HG02763 (cell line): ENCODE results near the gene SLC22A2.

Experiments
- ATAC-seq: cut with Tn5 transposase; IDR thresholded peaks from one replicate; pipeline ENCODE4 v1.9.1; 2021; ENCODE audit warnings: mild to moderate bottlenecking, moderate library complexity; ENCODE audit not compliant: unreplicated experiment

The SLC22A2 gene

GRCh38 chr6:160172704-160173103 lies 85.9 kb downstream of the SLC22A2 start:
- ATAC-seq, result no peak

- ATAC-seq, result no peak
Measured at GRCh38 chr6:160170018-160170680, 88.5 kb downstream of the SLC22A2 start.

GRCh38 chr6:160167604-160168399 lies 90.8 kb downstream of the SLC22A2 start:
- no peak for ATAC-seq
